Stimulated activated CD8-positive, alpha-beta memory T cell treated with anti-CD3 and anti-CD28 coated beads, Interleukin-15, amount 100 ng/mL, for 24 hours (primary cell): ENCODE measurements around the gene PRDX4.
"Not testable (repeated sequence)": the region's sequence is repeated elsewhere in the genome, so short reads cannot be mapped to it uniquely, and the experiment has no call there.

Experiments
- DNase-seq: peaks from one replicate; pipeline ENCODE4 v3.0.0-alpha.2; 2020; ENCODE audit warnings: low read depth

Gene PRDX4

GRCh38 chrX:23673108-23673507 is 5.8 kb downstream of the PRDX4 start:
- no peak for DNase-seq

- not testable (repeated sequence) for DNase-seq
These were observed 9.2 kb downstream of the PRDX4 start for GRCh38 chrX:23676486-23676885.

- DNase-seq = no peak
These were observed 24.9 kb downstream of the PRDX4 start for GRCh38 chrX:23692166-23692565.

DNA sequence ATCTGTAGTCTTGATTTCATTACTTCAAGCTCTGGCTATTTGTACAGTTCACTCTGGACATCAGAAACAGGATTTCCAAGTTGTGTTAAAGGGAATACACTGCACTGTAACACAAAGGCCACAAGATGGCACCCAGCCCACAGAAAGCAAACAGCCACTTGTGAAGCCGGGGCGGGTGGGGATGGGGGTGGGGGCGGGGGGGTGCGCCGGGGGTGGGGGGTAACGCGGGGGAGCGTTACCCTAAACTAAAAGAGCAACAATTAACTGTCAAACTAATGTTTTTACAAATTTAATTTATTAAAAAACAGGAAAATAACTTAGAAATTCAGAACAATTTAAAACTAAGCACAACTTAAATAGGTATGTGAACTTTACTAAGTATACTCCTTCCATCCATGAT is 27.3 kb downstream of the PRDX4 start:
- no peak for DNase-seq

- DNase-seq = no peak
These were observed 32.4 kb downstream of the PRDX4 start for GRCh38 chrX:23699636-23700194.

GRCh38 chrX:23704673-23705206 is 37.4 kb downstream of the PRDX4 start:
- no peak for DNase-seq

DNA sequence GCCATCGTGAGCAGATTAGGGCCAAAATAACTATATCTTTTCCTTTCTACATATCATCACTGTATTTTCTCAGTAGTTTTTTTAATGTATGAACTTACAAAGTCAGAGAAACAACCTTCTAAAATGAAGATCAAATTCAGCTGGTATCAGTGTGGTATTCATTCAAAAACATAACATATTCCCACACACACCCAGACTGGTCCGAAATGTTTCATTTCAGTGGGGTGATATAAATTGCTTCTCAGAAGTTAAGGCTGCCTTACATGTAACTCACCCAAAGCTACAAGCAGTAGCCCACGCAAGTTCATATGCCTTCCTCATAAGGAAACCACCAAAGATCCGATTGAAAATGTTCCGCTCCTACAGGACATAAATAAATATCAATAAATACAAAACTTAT is 37.9 kb downstream of the PRDX4 start:
- DNase-seq = no peak

GRCh38 chrX:23720117-23720677 is 52.9 kb downstream of the PRDX4 start:
- no peak for DNase-seq

DNA sequence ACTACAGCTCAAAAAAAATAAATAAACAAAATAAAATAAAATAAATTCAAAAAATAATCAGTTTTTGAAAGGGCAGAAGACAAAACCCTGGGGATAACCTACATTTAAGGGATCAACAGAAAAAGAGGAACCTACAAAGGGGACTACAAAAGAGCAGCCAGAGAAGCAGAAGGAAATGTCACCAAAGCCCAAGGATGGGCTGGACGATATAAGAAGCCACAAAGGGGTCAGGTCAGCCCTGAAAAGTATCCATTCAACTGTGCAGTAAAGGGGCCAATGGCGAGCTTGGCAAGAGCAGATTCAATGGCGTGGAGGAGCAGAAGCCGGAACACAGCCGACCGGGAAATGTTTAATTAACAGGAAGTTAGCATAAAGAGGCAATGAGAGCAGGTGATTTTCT is 58.9 kb downstream of the PRDX4 start:
- DNase-seq = no peak

DNA sequence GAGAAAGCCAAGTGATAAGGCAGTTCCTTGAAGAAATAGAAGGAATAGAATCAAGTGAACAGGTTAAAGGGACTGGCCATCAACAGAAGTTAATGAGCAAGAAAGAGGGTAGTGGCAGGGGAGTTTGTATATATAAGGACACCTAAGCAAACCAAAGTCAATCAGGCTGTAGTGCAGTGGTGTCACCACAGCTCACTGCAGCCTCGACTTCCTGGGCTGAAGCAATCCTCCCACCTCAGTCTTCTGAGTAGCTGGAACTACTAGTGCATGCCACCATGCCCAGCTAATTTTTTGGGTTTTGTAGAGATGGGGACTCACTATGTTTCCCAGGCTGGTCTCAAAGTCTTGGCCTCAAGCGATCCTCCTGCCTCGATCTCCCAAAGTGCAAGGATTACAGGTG is 59.9 kb downstream of the PRDX4 start:
- no peak for DNase-seq

GRCh38 chrX:23729214-23729613 is 61.9 kb downstream of the PRDX4 start:
- no peak for DNase-seq

- DNase-seq = no peak
These were observed 64.7 kb downstream of the PRDX4 start for GRCh38 chrX:23731951-23732350.

DNA sequence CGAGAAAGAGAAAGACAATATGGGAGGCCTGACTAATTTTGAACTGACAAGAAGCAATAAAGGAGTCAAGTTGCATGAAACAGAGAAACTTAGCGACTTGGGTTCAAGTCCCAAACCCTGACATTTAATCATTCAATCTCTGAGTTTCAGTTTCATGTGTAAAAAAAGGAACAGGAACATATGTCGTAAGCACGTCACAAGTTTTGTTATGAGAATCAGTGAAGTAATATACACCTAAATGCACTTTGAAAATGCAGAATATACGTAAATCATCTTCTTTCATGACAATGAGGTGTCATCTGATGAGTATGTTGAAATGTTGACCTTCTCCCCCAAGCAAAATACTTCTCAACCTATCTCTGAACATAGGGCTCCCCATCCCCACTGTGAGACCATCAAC is 65.4 kb downstream of the PRDX4 start:
- DNase-seq = no peak
